K562 (cell line): Measurements from ENCODE around the gene EMID1. TPM values are rescaled to one million over a fixed set of nuclear protein-coding genes. Genes with fewer than 3 reads are reported as not detected.
A peak's percentile ranks its signal among the peaks of the same experiment; 100 is the strongest.

Source experiments
- ATAC-seq: fragments of 200-7000 bp; cut with Tn5 transposase; 3 replicates; pipeline ENCODE4 v1.9.1; 2020; ENCODE audit warnings: moderate library complexity
- BruUV-seq: library from RNA; stranded (reverse); fragments of 400-500 nt; replicated peaks from 2 replicates; lab custom pipeline; 2021; lab: Mats Ljungman, UMichigan
- CTCF ChIA-PET: fragments of 300-600 bp; formaldehyde crosslinking; extraction: SDS; loops from one replicate; lab custom pipeline; 2021; ENCODE audit warnings: low intra/inter-chr PET ratio; lab: Yijun Ruan, JAX
- POLR2A ChIA-PET: fragments of 300-600, 350-650 bp; sonication (Branson Sonifier 250); formaldehyde crosslinking; extraction: SDS; loops from one replicate; lab custom pipeline; 2021; ENCODE audit warnings: antibody characterized with exemption, inconsistent platforms; lab: Yijun Ruan, JAX
- DNase-seq, 4 experiments: peaks; one replicate each; pipeline versions ENCODE4 v3.0.0 to v3.0.0-alpha.2; 2011 to 2018; ENCODE audit warnings: low spot score in 3 of 4, mixed read lengths in 3 of 4; ENCODE audit errors: extremely low read depth in 1 of 4
- FAIRE-seq: peaks from 2 replicates; lab custom pipeline; 2011; peaks lifted over from hg19 to GRCh38; lab: Jason Lieb, UNC
- H2AFZ ChIP-seq: 2 replicates; pipeline ENCODE4 v1.6.0; 2011; ENCODE audit warnings: low read depth, low read length, control low read depth, inconsistent platforms
- H3K27ac ChIP-seq: fragments of 200-600 bp; 3 replicates; pipeline ENCODE4 v1.8.0; 2011; ENCODE audit warnings: low read depth, mild to moderate bottlenecking, control low read depth, inconsistent platforms, low read length, moderate library complexity, mixed read lengths; ENCODE audit errors: extremely low read depth
- H3K27me3 ChIP-seq, 2 experiments: fragments of 300-600 bp in 1 of 2; 2 replicates in 1 of 2; 3 replicates in 1 of 2; pipeline versions ENCODE4 v1.6.0 to v1.8.0; 2011; ENCODE audit warnings: inconsistent platforms in 2 of 2, low read length in 2 of 2, mild to moderate bottlenecking in 1 of 2, mixed read lengths in 1 of 2, moderate library complexity in 1 of 2; ENCODE audit not compliant: control insufficient read depth in 2 of 2, insufficient read depth in 2 of 2
- H3K36me3 ChIP-seq: fragments of 300-600 bp; 3 replicates; pipeline ENCODE4 v1.8.0; 2011; ENCODE audit warnings: mild to moderate bottlenecking, low read length, inconsistent platforms; ENCODE audit not compliant: control insufficient read depth, insufficient read depth
- H3K4me1 ChIP-seq, 2 experiments: fragments of 200-600 bp in 1 of 2; replicated peaks in 1 of 2; 2 replicates in 1 of 2; 3 replicates in 1 of 2; pipeline versions ENCODE4 v1.5.1 to v1.8.0; 2011; ENCODE audit warnings: inconsistent platforms in 2 of 2, low read length in 2 of 2, mild to moderate bottlenecking in 1 of 2, mixed read lengths in 1 of 2, moderate library complexity in 1 of 2; ENCODE audit not compliant: control insufficient read depth in 2 of 2, insufficient read depth in 2 of 2
- H3K4me2 ChIP-seq: 2 replicates; pipeline ENCODE4 v1.6.1; 2011; ENCODE audit warnings: low read length, control low read depth, inconsistent platforms, mixed read lengths; ENCODE audit not compliant: insufficient read depth
- H3K4me3 ChIP-seq: fragments of 200-600 bp; sonication (generic), shearing (Covaris generic); 2 replicates; pipeline ENCODE4 v1.5.1; 2016; ENCODE audit warnings: control low read depth, inconsistent platforms
- H3K79me2 ChIP-seq: fragments of 200-600 bp; 3 replicates; pipeline ENCODE4 v1.8.0; 2011; ENCODE audit warnings: low read length, inconsistent platforms; ENCODE audit not compliant: control insufficient read depth, insufficient read depth
- H3K9ac ChIP-seq, 2 experiments: 2 replicates each; pipeline versions ENCODE4 v1.6.0 to v1.6.1; 2011; ENCODE audit warnings: low read depth in 2 of 2, low read length in 2 of 2, control low read depth in 1 of 2, inconsistent platforms in 1 of 2, mild to moderate bottlenecking in 1 of 2, mixed read lengths in 1 of 2; ENCODE audit not compliant: insufficient read depth in 1 of 2
- H3K9me1 ChIP-seq: one replicate; pipeline ENCODE4 v1.6.0; 2011; ENCODE audit warnings: inconsistent platforms, mild to moderate bottlenecking, low read length, moderate library complexity; ENCODE audit not compliant: control insufficient read depth, insufficient read depth
- H3K9me3 ChIP-seq: replicated peaks from 2 replicates; pipeline ENCODE4 v1.5.1; 2011; ENCODE audit warnings: low read depth, low read length, inconsistent platforms; ENCODE audit not compliant: control insufficient read depth, insufficient read depth
- H4K20me1 ChIP-seq: replicated peaks from 2 replicates; pipeline ENCODE4 v1.6.1; 2011; ENCODE audit warnings: low read length, inconsistent platforms, mixed read lengths; ENCODE audit not compliant: control insufficient read depth, insufficient read depth
- CLOCK ChIP-seq: fragments of 250-450 bp; sonication (Bioruptor Pico); IDR thresholded peaks from 2 replicates; pipeline ENCODE4 v1.4.0; 2020; ENCODE audit warnings: mild to moderate bottlenecking, moderate library complexity, borderline replicate concordance
- CUX1 ChIP-seq: fragments of 200-800 bp; sonication (Bioruptor generic); IDR thresholded peaks from 2 replicates; pipeline ENCODE4 v1.6.1; 2016; ENCODE audit warnings: missing genetic modification characterization, missing compliant biosample characterization
- ETV5 ChIP-seq: sonication (generic); formaldehyde crosslinking; IDR thresholded peaks from 2 replicates; pipeline ENCODE4 v1.4.0; 2020; ENCODE audit warnings: low read depth, mild to moderate bottlenecking, missing genetic modification reagents
- GMEB1 ChIP-seq: fragments of 250-450 bp; sonication (Bioruptor Pico); IDR thresholded peaks from 2 replicates; pipeline ENCODE4 v1.4.0; 2020; ENCODE audit warnings: mild to moderate bottlenecking
- OTX1 ChIP-seq: fragments of 450-650 bp; formaldehyde crosslinking; IDR thresholded peaks from 2 replicates; pipeline ENCODE4 v1.4.0; 2022; ENCODE audit warnings: mild to moderate bottlenecking
- PTRF ChIP-seq: fragments of 450-650 bp; IDR thresholded peaks from 2 replicates; pipeline ENCODE4 v1.6.1; 2016; ENCODE audit warnings: mild to moderate bottlenecking, missing genetic modification characterization, missing compliant biosample characterization
- TCF15 ChIP-seq: fragments of 250-450 bp; sonication (Bioruptor Pico); IDR thresholded peaks from 2 replicates; pipeline ENCODE4 v1.8.0; 2022; ENCODE audit warnings: moderate library complexity, mild to moderate bottlenecking, inconsistent platforms
- TCFL5 ChIP-seq: fragments of 250-450 bp; sonication (Bioruptor Pico); conservative IDR thresholded peaks from 2 replicates; pipeline ENCODE4 v1.6.1; 2021; ENCODE audit warnings: mild to moderate bottlenecking, moderate library complexity, matching md5 sums
- WHSC1 ChIP-seq: IDR thresholded peaks from one replicate; pipeline ENCODE4 v1.6.1; 2012; ENCODE audit warnings: low read length, control low read depth, inconsistent platforms
- ZNF24 ChIP-seq: fragments of 450-650 bp; IDR thresholded peaks from 2 replicates; pipeline ENCODE4 v1.6.1; 2016
- WGBS: fragments of 100-300 bp; shearing (Covaris generic); methylation state at CpG from one replicate; pipeline ENCODE4 v1.1.6; 2016; ENCODE audit warnings: low coverage, mixed read lengths; ENCODE audit not compliant: insufficient coverage; ENCODE audit errors: missing lambda C conversion rate; 5-methylcytosine and 5-hydroxymethylcytosine counted together
- in situ Hi-C: fragments of 300-500 bp; cut with MboI; formaldehyde crosslinking; loops from 4 replicates; pipeline ENCODE4 v1.15.0; 2018; ENCODE audit warnings: inconsistent platforms, mixed read lengths
- intact Hi-C: fragments of 100-400 bp; cut with micrococcal nuclease; formaldehyde crosslinking; loops from 2 replicates; pipeline ENCODE4 v1.14.2; 2022
- polyA plus RNA-seq, 8 experiments: library from polyadenylated mRNA; depleted of rRNA in 4 of 8; stranded (reverse) in 5 of 8; unstranded in 3 of 8; fragments of >200 nt; fragmentation: Nextera tagmentation in 2 of 8; fragmentation: Illumina TruSeq in 1 of 8; extraction: Ambion mirVana in 2 of 8; extraction: Trizol in 1 of 8; gene quantifications; 2 replicates each; pipeline versions ENCODE4 v1.2.1 to v1.2.3, GENCODE V29; 2011 to 2014; ENCODE audit warnings: inconsistent platforms in 1 of 8, missing spikeins in 1 of 8
- total RNA-seq, 7 experiments: library from RNA; depleted of rRNA in 6 of 7; stranded (reverse); fragments of >200 nt in 6 of 7; fragmentation: Illumina TruSeq in 2 of 7; extraction: Trizol in 2 of 7; gene quantifications; 2 replicates each; pipeline versions ENCODE4 v1.2.1 to v1.2.3, GENCODE V29; 2011 to 2021; ENCODE audit warnings: low replicate concordance in 1 of 7

EMID1 gene
- total and polyA plus RNA-seq, 9 of the 15 experiments (the other 6 are each of a cell fraction or from before 2014, with no cell fraction given), result 0.15 to 7.2 (median 2.7) TPM

GRCh38 chr22:29291215-29291614 lies 85.5 kb downstream of the EMID1 start:
- no peak overlapping the region for H3K27ac ChIP-seq
- 95% methylated on average over 7 of the region's 7 CpGs for whole genome bisulfite sequencing
- in situ Hi-C loops, result no loop called here
- CTCF ChIA-PET, result no interaction called here
- no peak overlapping the region for H3K4me3 ChIP-seq
- H3K4me2 ChIP-seq, result no peak overlapping the region
- BruUV-seq, result TSS peak; percentile 14
- H3K9ac ChIP-seq, result no peak overlapping the region
- intact Hi-C loops, result no loop called here
- FAIRE-seq, result no peak
- no peak for TF ChIP-seq GMEB1 (CRISPR knock-in tag)
- no peak for TF ChIP-seq OTX1 (CRISPR knock-in tag)
- no peak for TF ChIP-seq CLOCK (CRISPR knock-in tag)
- no peak for TF ChIP-seq WHSC1
- no peak for TF ChIP-seq ETV5 (CRISPR knock-in tag)
- no peak for TF ChIP-seq TCF15 (CRISPR knock-in tag)
- TF ChIP-seq PTRF (tag), result no peak
- no peak for TF ChIP-seq CUX1 (CRISPR knock-in tag)
- TF ChIP-seq ZNF24, result no peak
- no peak for TF ChIP-seq TCFL5
- TF ChIP-seq, all 486 proteins: peak for 0
- Histone ChIP-seq H3K27me3 (no peaks in the 10 kb centered on the region), H3K9me3 (no peaks in the 10 kb centered on the region), H3K9me1 (no peaks in the 10 kb centered on the region), H3K4me1 (no peaks in the 10 kb centered on the region), H3K79me2 (peaks cover 27% of the 10 kb centered on the region; the same call in 2 of the 3 replicates), H4K20me1 (0 out of 2 replicates have a peak, but pooled peaks cover 2% of the 10 kb centered on the region), H2AFZ (no peak overlapping the region), H3K36me3 (peaks cover 99% of the 10 kb centered on the region)
- POLR2A ChIA-PET, result interaction anchor here (1.4 to 2.0 kb wide), 2 partner anchors 13 to 24 kb away, joined by 3 to 8 read pairs; no protein-coding TSS in a partner anchor
- DNase-seq (no peak), ATAC-seq (peak; percentile 51; the same call in 2 of the 3 replicates)
